OCI-LY3 (cell line): ENCODE measurements around the gene RPL37.

ENCODE experiments used
- CTCF ChIP-seq: fragments of 200-600, 300-600 bp; sonication (generic); IDR thresholded peaks from 2 replicates; pipeline ENCODE4 v1.5.1; 2014; ENCODE audit warnings: antibody characterized with exemption, low read length, low read depth
- EZH2phosphoT487 ChIP-seq: fragments of 200-600 bp; shearing (Covaris generic); IDR thresholded peaks from 2 replicates; pipeline ENCODE4 v1.6.1; 2018; ENCODE audit warnings: antibody characterized with exemption, mixed run types, low read depth

- TF ChIP-seq EZH2phosphoT487 = no peak
- TF ChIP-seq CTCF = no peak
Observed at GRCh38 chr5:40791715-40792139, 43.3 kb downstream of the RPL37 start.
